ENCODE measurements around the gene DNAH2. TPM values are rescaled to one million over a fixed set of nuclear protein-coding genes. Genes with fewer than 3 reads are reported as not detected.

Gene DNAH2
- total RNA-seq, 1 experiment from 2014 or later, result 2.0 TPM

- Histone ChIP-seq H3K27ac (ENCODE audit: low read depth, low read length) (peak overlapping the region; percentile 98), H3K9me3 (ENCODE audit: control insufficient read depth in 1 of 2, insufficient read depth in 1 of 2, low read depth in 1 of 2, low read length in 2 of 2) (no peaks in the 10 kb centered on the region), H2AFZ (ENCODE audit: low read depth, low read length, poor library complexity, severe bottlenecking) (no peak overlapping the region), H3K9me2 (ENCODE audit: insufficient read depth) (no peaks in the 10 kb centered on the region), H4K20me1 (ENCODE audit: insufficient read depth) (no peaks in the 10 kb centered on the region), H3K79me2 (ENCODE audit: insufficient read depth, low read length) (peaks cover 26% of the 10 kb centered on the region), H3K4me1 (ENCODE audit: control insufficient read depth in 1 of 2, insufficient read depth in 2 of 2, low read length in 2 of 2) (peaks cover 41 to 79% of the 10 kb centered on the region in 2 experiments), H3K4me3 (replicated peaks in 1 of 2; ENCODE audit: low read depth in 1 of 2, low read length in 2 of 2) (peak overlapping the region; percentile 74 to 82), H3K9ac (ENCODE audit: low read length) (peak overlapping the region; percentile 97), H3K27me3 (ENCODE audit: insufficient read depth, low read length) (no peaks in the 10 kb centered on the region), H3K4me2 (ENCODE audit: low read length) (peak overlapping the region; percentile 99), H3K36me3 (ENCODE audit: control insufficient read depth in 1 of 2, insufficient read depth in 2 of 2, low read length in 2 of 2) (peaks cover 0 to 3% of the 10 kb centered on the region in 2 experiments; a peak in 1 of 4 replicates)
- intact Hi-C loops (cut with micrococcal nuclease), result loop anchor here (1.0 to 5.0 kb wide), 2 partner anchors 120 to 255 kb away; partner anchors contain the start of genes DNAH2 and MPDU1
- ChIA-PET POLR2A (interaction anchor here (0.8 to 3.9 kb wide), 3 partner anchors 14 to 433 kb away, joined by 3 to 22 read pairs (median 11); partner anchors contain the start of genes CYB5D1, NAA38 and TMEM256), CTCF (interaction anchor here (1.3 to 2.3 kb wide), 3 partner anchors 12 to 93 kb away, joined by 4 to 8 read pairs (median 5); no protein-coding TSS in a partner anchor), RAD21 (ENCODE audit: low non-redundant PET in 1 of 2, low total read pairs in 2 of 2, uncharacterized antibody in 2 of 2, unreplicated experiment in 2 of 2) (no interaction called here)
- no TSS peak for BruUV-seq (replicated peaks)
- peak; percentile 96 for DNase-seq (ENCODE audit: low read depth, low spot score)
- peak; percentile 24 for ATAC-seq
- TF ChIP-seq SIN3A (IDR thresholded peaks at IDR 0.05; ENCODE audit: low read depth) (no peak), TCF7L2 (IDR thresholded peaks at IDR 0.05; ENCODE audit: borderline replicate concordance, extremely low read depth, insufficient read depth, insufficient read length) (peak; percentile 80), POLR2AphosphoS5 (IDR thresholded peaks at IDR 0.05; ENCODE audit: low read depth, low read length) (peak; percentile 54; the same call in 1 of the 2 replicates), CBX3 (IDR thresholded peaks at IDR 0.05; ENCODE audit: low read depth) (no peak), JUND (IDR thresholded peaks at IDR 0.05) (no peak), SRF (IDR thresholded peaks at IDR 0.05; ENCODE audit: low read depth) (no peak), YY1 (IDR thresholded peaks at IDR 0.05; ENCODE audit: extremely low read depth, insufficient replicate concordance, low read depth, low read length) (peak; percentile 83), CTCF (IDR thresholded peaks at IDR 0.05 in 2 of 3, conservative IDR thresholded peaks at IDR 0.05 in 1 of 3; ENCODE audit: borderline replicate concordance in 1 of 3, insufficient read depth in 1 of 3, low read depth in 2 of 3, low read length in 2 of 3) (no peak)
These were observed 119.3 kb downstream of the DNAH2 start for GRCh38 chr17:7836596-7837407.
